ENCODE data around the gene CTCF.
A peak's percentile ranks its signal among the peaks of the same experiment; 100 is the strongest.

CTCF gene

GRCh38 chr16:67678354-67679023, 116.2 kb downstream of the CTCF start:
- CTCF ChIA-PET, result interaction anchor here (0.6 kb wide), 1 partner anchor 15 kb away, joined by 3 read pairs; no protein-coding TSS in a partner anchor
- peak; percentile 42 for DNase-seq (ENCODE audit: extremely low spot score)
- TF ChIP-seq ARNT (IDR thresholded peaks at IDR 0.05) (no peak), SP1 (IDR thresholded peaks at IDR 0.05) (no peak), TARDBP (IDR thresholded peaks at IDR 0.05) (no peak), ELF4 (IDR thresholded peaks at IDR 0.05) (no peak), LEF1 (IDR thresholded peaks at IDR 0.05; ENCODE audit: borderline replicate concordance) (no peak), PKNOX1 (IDR thresholded peaks at IDR 0.05) (peak; percentile 87), ZNF384 (IDR thresholded peaks at IDR 0.05) (peak; percentile 66; the same call in 1 of the 2 replicates), FOXK2 (IDR thresholded peaks at IDR 0.05) (no peak), SUZ12 (IDR thresholded peaks at IDR 0.05) (no peak)
- POLR2A ChIA-PET, result interaction anchor here (1.3 to 2.1 kb wide), 2 partner anchors 40 to 41 kb away, joined by 5 to 6 read pairs; partner anchors contain the start of gene GFOD2

- TF ChIP-seq NFRKB (IDR thresholded peaks at IDR 0.05) (no peak), FOXM1 (IDR thresholded peaks at IDR 0.05; ENCODE audit: borderline replicate concordance) (no peak), ELF4 (IDR thresholded peaks at IDR 0.05) (no peak), BHLHE40 (IDR thresholded peaks at IDR 0.05; ENCODE audit: borderline replicate concordance) (no peak), TARDBP (IDR thresholded peaks at IDR 0.05) (no peak), SUZ12 (IDR thresholded peaks at IDR 0.05) (no peak), L3MBTL2 (conservative IDR thresholded peaks at IDR 0.05) (no peak), ZNF384 (IDR thresholded peaks at IDR 0.05) (no peak), PKNOX1 (IDR thresholded peaks at IDR 0.05) (no peak), CTBP1 (IDR thresholded peaks at IDR 0.05; ENCODE audit: borderline replicate concordance) (no peak), FOXA1 (IDR thresholded peaks at IDR 0.05) (no peak), ARNT (IDR thresholded peaks at IDR 0.05) (no peak), SP1 (IDR thresholded peaks at IDR 0.05) (no peak), FOXK2 (IDR thresholded peaks at IDR 0.05) (no peak)
- CTCF ChIA-PET, result no interaction called here
- POLR2A ChIA-PET, result interaction anchor here (2.1 kb wide), 1 partner anchor 39 kb away, joined by 6 read pairs; the partner anchor contains the start of gene GFOD2
- DNase-seq (ENCODE audit: extremely low spot score), result no peak
These were observed 117.9 kb downstream of the CTCF start for GRCh38 chr16:67679935-67680897.

DNA sequence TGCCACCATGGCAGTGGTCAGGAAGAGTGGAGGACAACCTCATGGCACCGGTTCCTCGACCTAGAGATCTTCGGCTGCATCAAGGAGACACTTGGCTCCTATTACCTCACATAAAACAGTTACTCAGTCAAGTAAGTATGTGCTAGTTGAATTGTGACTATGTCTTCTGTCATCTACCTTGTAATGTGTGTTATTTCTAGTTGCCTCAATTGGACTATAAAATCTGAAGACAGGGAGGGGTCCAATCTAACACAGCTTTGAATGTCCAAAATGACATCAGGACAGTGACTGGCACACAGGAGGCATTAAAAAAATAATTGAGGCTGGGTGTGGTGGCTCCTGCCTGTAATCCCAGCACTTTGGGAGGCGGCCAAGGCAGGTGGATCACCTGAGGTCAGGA, 121.4 kb downstream of the CTCF start:
- TF ChIP-seq FOXM1 (IDR thresholded peaks at IDR 0.05; ENCODE audit: borderline replicate concordance), result no peak
- TF ChIP-seq BHLHE40 (IDR thresholded peaks at IDR 0.05; ENCODE audit: borderline replicate concordance), result no peak
- no peak for TF ChIP-seq CTBP1 (IDR thresholded peaks at IDR 0.05; ENCODE audit: borderline replicate concordance)
- TF ChIP-seq FOXA1 (IDR thresholded peaks at IDR 0.05), result no peak
- POLR2A ChIA-PET, result interaction anchor here (1.0 kb wide), 1 partner anchor 35 kb away, joined by 3 read pairs; the partner anchor contains the start of gene GFOD2
- no peak for DNase-seq (ENCODE audit: extremely low spot score)
- CTCF ChIA-PET, result interaction anchor here (0.9 kb wide), 1 partner anchor 133 kb away, joined by 4 read pairs; no protein-coding TSS in a partner anchor

DNA sequence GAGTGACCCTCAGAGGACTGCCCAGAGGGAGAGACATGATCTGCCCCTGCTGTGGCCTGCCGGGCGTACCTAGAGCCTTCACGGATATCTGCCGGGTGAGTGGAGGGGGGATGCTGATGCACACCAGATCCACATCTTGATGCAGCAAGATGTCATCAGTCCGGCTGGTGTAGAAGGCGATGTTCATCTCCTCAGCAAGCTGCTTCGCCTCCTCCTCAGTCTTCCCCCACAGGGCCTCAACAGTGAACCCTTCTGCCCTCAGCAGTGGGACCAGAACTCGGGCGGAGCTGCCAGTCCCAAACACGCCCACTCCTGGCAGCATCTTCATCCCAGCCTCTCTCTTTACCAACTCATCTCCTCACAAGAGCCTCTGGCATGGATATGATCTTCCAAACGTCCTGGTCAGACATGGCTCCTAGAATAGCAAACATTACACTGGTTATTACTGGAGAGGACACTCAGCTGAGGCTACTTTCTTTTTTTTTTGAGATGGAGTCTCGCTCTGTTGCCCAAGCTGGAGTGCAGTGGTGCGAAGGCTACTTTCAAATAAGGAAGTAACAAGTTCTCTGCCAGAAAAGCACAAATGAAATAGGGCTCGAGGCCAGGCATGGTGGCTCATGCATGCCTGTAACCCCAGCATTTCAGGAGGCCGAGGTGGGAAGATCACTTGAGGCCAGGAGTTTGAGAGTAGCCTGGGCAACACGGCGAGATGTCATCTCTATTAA, 123.2 kb downstream of the CTCF start:
- ChIA-PET CTCF (no interaction called here), POLR2A (no interaction called here)
- no peak for DNase-seq (ENCODE audit: extremely low spot score)
- TF ChIP-seq FOXK2 (IDR thresholded peaks at IDR 0.05) (no peak), TARDBP (IDR thresholded peaks at IDR 0.05) (no peak), LEF1 (IDR thresholded peaks at IDR 0.05; ENCODE audit: borderline replicate concordance) (no peak), FOXM1 (IDR thresholded peaks at IDR 0.05; ENCODE audit: borderline replicate concordance) (no peak), FOXA1 (IDR thresholded peaks at IDR 0.05) (no peak)
